Cardiac fibroblast (primary cell): ENCODE results near the gene CENPA.

ENCODE experiments used
- DNase-seq, 2 donors: peaks; one replicate each; pipeline versions ENCODE4 v3.0.0 to v3.0.0-alpha.2; 2010; ENCODE audit warnings: low read depth in 2 of 2
- H3K4me3 ChIP-seq, 2 donors: replicated peaks in 1 of 2; 1 replicate in 1 of 2; 2 replicates in 1 of 2; pipeline ENCODE4 v1.5.1; 2011; ENCODE audit warnings: low read depth in 2 of 2, low read length in 2 of 2, mild to moderate bottlenecking in 2 of 2, moderate library complexity in 1 of 2
- CTCF ChIP-seq: IDR thresholded peaks from one replicate; pipeline ENCODE4 v1.5.1; 2011; ENCODE audit warnings: low read depth, mild to moderate bottlenecking, low read length, inconsistent platforms

Gene CENPA

GRCh38 chr2:26843041-26843440 is 57.2 kb downstream of the CENPA start:
- DNase-seq, result no peak
- TF ChIP-seq CTCF, result no peak
- no peak overlapping the region for H3K4me3 ChIP-seq
